Frontal cortex (tissue), 4 donors: ENCODE data around the gene HOXD10. TPM values are rescaled to one million over a fixed set of nuclear protein-coding genes. Genes with fewer than 3 reads are reported as not detected.
A peak's percentile ranks its signal among the peaks of the same experiment; 100 is the strongest.

Source experiments
- DNase-seq, 2 donors: peaks; one replicate each; pipeline ENCODE4 v3.0.0; 2012; ENCODE audit warnings: low spot score in 2 of 2
- FAIRE-seq: peaks from 2 replicates; lab custom pipeline; 2012; peaks lifted over from hg19 to GRCh38; lab: Jason Lieb, UNC
- total RNA-seq: library from RNA; depleted of rRNA; stranded (reverse); fragments of >200 nt; gene quantifications from one replicate; pipeline ENCODE4 v1.2.3, GENCODE V29; 2014
- donor health status: control.
- donor health status: control.
- donor health status: control.

Gene HOXD10
- total RNA-seq, 1 donor from 2014 or later = not detected

- DNase-seq (peak in 1 of 2 donors; percentile 51), FAIRE-seq (no peak)
Observed at GRCh38 chr2:176081837-176082524, 34.6 kb upstream of the HOXD10 start.

- DNase-seq = no peak
- FAIRE-seq = no peak
Observed at GRCh38 chr2:176082525-176082823, 34.1 kb upstream of the HOXD10 start.

- FAIRE-seq (no peak), DNase-seq (peak in 1 of 2 donors; percentile 27)
Observed at GRCh38 chr2:176082824-176083751, 33.5 kb upstream of the HOXD10 start.

GRCh38 chr2:176083796-176084261, 32.7 kb upstream of the HOXD10 start, which contains the start of gene EVX2:
Gene EVX2 (minus strand): TSS chr2:176083962. CDS start chr2:176083776, 186 bp downstream.
- DNase-seq = peak in 1 of 2 donors; percentile 31
- FAIRE-seq = no peak

- no peak for DNase-seq
- FAIRE-seq = no peak
Observed at GRCh38 chr2:176084611-176085119, 31.9 kb upstream of the HOXD10 start.

- DNase-seq (no peak), FAIRE-seq (no peak)
Observed at GRCh38 chr2:176085120-176085788, 31.3 kb upstream of the HOXD10 start.

GRCh38 chr2:176085861-176086771, 30.5 kb upstream of the HOXD10 start:
- no peak for FAIRE-seq
- DNase-seq = peak in 1 of 2 donors; percentile 72

- DNase-seq = no peak
- no peak for FAIRE-seq
Observed at GRCh38 chr2:176087330-176088047, 29.1 kb upstream of the HOXD10 start.

GRCh38 chr2:176088048-176088936, 28.3 kb upstream of the HOXD10 start:
- DNase-seq (peak in 1 of 2 donors; percentile 62), FAIRE-seq (no peak)

GRCh38 chr2:176088937-176089842, 27.4 kb upstream of the HOXD10 start:
- no peak for FAIRE-seq

GRCh38 chr2:176089843-176090395, 26.7 kb upstream of the HOXD10 start:
- DNase-seq = no peak
- no peak for FAIRE-seq

More at GRCh38 chr2:176088937-176089842, 27.4 kb upstream of the HOXD10 start:
- no peak for DNase-seq

- FAIRE-seq (no peak), DNase-seq (no peak)
Observed at GRCh38 chr2:176090862-176091261, 25.7 kb upstream of the HOXD10 start.

- no peak for DNase-seq
- no peak for FAIRE-seq
Observed at GRCh38 chr2:176091329-176092258, 25.0 kb upstream of the HOXD10 start.

GRCh38 chr2:176092270-176093144, 24.1 kb upstream of the HOXD10 start, which contains the start of gene HOXD13:
Gene HOXD13 (plus strand): TSS chr2:176092721. CDS start chr2:176092891, 170 bp downstream.
- DNase-seq = no peak
- no peak for FAIRE-seq
